Subcutaneous preadipocyte (primary cell): ENCODE data around the gene STX7. TPM values are rescaled to one million over a fixed set of nuclear protein-coding genes. Genes with fewer than 3 reads are reported as not detected.

ENCODE experiments used
- small RNA-seq: library from RNA; depleted of rRNA; stranded (forward); fragments of <200 nt; gene quantifications from one replicate; pipeline ENCODE3, GENCODE V24; 2012
- total RNA-seq: library from RNA; depleted of rRNA; stranded (reverse); fragments of >200 nt; gene quantifications from 2 replicates; pipeline ENCODE4 v1.2.3, GENCODE V29; 2012

STX7 gene
- total RNA-seq: 16.9 and 17.2 TPM in 2 replicates

GRCh38 chr6:132512638-132513632 lies at the start of gene STX7:
Gene STX7 (minus strand): TSS chr6:132513116. CDS start chr6:132503530, 9,586 bp downstream.

GRCh38 chr6:132552372-132552771 lies 39.5 kb upstream of the STX7 start, which contains the start of gene TAAR8:
Gene TAAR8 (plus strand): TSS chr6:132552672. CDS start chr6:132552693, 21 bp downstream.

GRCh38 chr6:132537977-132538376 lies 25.1 kb upstream of the STX7 start, which contains the start of gene TAAR9:
Gene TAAR9 (plus strand): TSS chr6:132538277. CDS start chr6:132538290, 13 bp downstream.

GRCh38 chr6:132400883-132401617 lies 111.9 kb downstream of the STX7 start, which contains the start of gene MOXD1:
Gene MOXD1 (minus strand): TSS chr6:132401475. CDS start chr6:132401426, 49 bp downstream.

Small RNAs within 50 kb of the gene (small RNA-seq; reads per million reads assigned to genes)
- gene TAAR7P: not detected

Other genes with a start within 250 kb of the STX7 start
- 14.3 and 43.4 TPM in 2 replicates for gene MOXD1, start 111.6 kb downstream of the STX7 start, total RNA-seq
- not detected in 2 replicates for gene TAAR9, start 25.2 kb upstream of the STX7 start, total RNA-seq
- gene TAAR8, start 39.6 kb upstream of the STX7 start, total RNA-seq: not detected in 2 replicates
- not detected in 2 replicates for gene TAAR6, start 57.2 kb upstream of the STX7 start, total RNA-seq
- not detected in 2 replicates for gene TAAR5, start 76.6 kb upstream of the STX7 start, total RNA-seq
- gene TAAR2, start 111.2 kb upstream of the STX7 start, total RNA-seq: not detected in 2 replicates
- not detected in 2 replicates for gene TAAR1, start 146.1 kb upstream of the STX7 start, total RNA-seq
- not detected in 2 replicates for gene VNN1, start 200.9 kb upstream of the STX7 start, total RNA-seq
- not detected in 2 replicates for gene VNN2, start 244.8 kb upstream of the STX7 start, total RNA-seq